HG03571 (cell line): ENCODE data around the gene FJX1.

ENCODE experiments used
- ATAC-seq: cut with Tn5 transposase; IDR thresholded peaks from one replicate; pipeline ENCODE4 v1.9.1; 2021; ENCODE audit not compliant: unreplicated experiment

FJX1 gene

GRCh38 chr11:35605706-35606105 lies 12.6 kb upstream of the FJX1 start:
- ATAC-seq, result no peak

GRCh38 chr11:35606206-35606605 lies 12.1 kb upstream of the FJX1 start:
- ATAC-seq, result no peak

- ATAC-seq, result no peak
Observed at GRCh38 chr11:35608502-35608901, 9.8 kb upstream of the FJX1 start.

GRCh38 chr11:35609656-35610055 lies 8.6 kb upstream of the FJX1 start:
- ATAC-seq, result no peak

GRCh38 chr11:35610631-35611030 lies 7.6 kb upstream of the FJX1 start:
- no peak for ATAC-seq

- ATAC-seq, result no peak
Observed at GRCh38 chr11:35611741-35612140, 6.5 kb upstream of the FJX1 start.

- ATAC-seq, result no peak
Observed at GRCh38 chr11:35614939-35615569, 3.2 kb upstream of the FJX1 start.

GRCh38 chr11:35615921-35616900 lies 2.0 kb upstream of the FJX1 start:
- no peak for ATAC-seq

GRCh38 chr11:35617316-35617686 lies 959 bp upstream of the FJX1 start:
- ATAC-seq, result no peak

GRCh38 chr11:35618497-35619115 lies 346 bp downstream of the FJX1 start:
- ATAC-seq, result peak; percentile 47

GRCh38 chr11:35619116-35619854 lies 1.0 kb downstream of the FJX1 start:
- ATAC-seq, result peak; percentile 30

- no peak for ATAC-seq
Observed at GRCh38 chr11:35619855-35620640, 1.8 kb downstream of the FJX1 start.

- no peak for ATAC-seq
Observed at GRCh38 chr11:35620795-35621194, 2.5 kb downstream of the FJX1 start.

GRCh38 chr11:35621620-35622019 lies 3.4 kb downstream of the FJX1 start:
- ATAC-seq, result no peak

GRCh38 chr11:35622070-35622469 lies 3.8 kb downstream of the FJX1 start:
- ATAC-seq, result no peak

GRCh38 chr11:35623621-35624168 lies 5.4 kb downstream of the FJX1 start:
- no peak for ATAC-seq

GRCh38 chr11:35624316-35624715 lies 6.1 kb downstream of the FJX1 start:
- ATAC-seq, result no peak

- no peak for ATAC-seq
Observed at GRCh38 chr11:35624781-35625180, 6.5 kb downstream of the FJX1 start.

- no peak for ATAC-seq
Observed at GRCh38 chr11:35626501-35626900, 8.2 kb downstream of the FJX1 start.

- ATAC-seq, result no peak
Observed at GRCh38 chr11:35629511-35629910, 11.3 kb downstream of the FJX1 start.
